HCT116 (cell line): Measurements from ENCODE around the gene DTX1. TPM values are rescaled to one million over a fixed set of nuclear protein-coding genes. Genes with fewer than 3 reads are reported as not detected.
A peak's percentile ranks its signal among the peaks of the same experiment; 100 is the strongest.

ENCODE experiments used
- ATAC-seq: fragments of 200-7000 bp; cut with Tn5 transposase; 2 replicates; pipeline ENCODE4 v1.9.1; 2020; ENCODE audit warnings: mild to moderate bottlenecking, moderate library complexity
- BruUV-seq: library from RNA; stranded (reverse); fragments of 400-500 nt; replicated peaks from 2 replicates; lab custom pipeline; 2021; lab: Mats Ljungman, UMichigan
- CTCF ChIA-PET: fragments of 300-600 bp; sonication (Branson Sonifier 250); formaldehyde crosslinking; loops from one replicate; lab custom pipeline; 2021; ENCODE audit warnings: antibody characterized with exemption; lab: Charles Lee
- POLR2A ChIA-PET: fragments of 300-600, 350-600 bp; sonication (Branson Sonifier 250); formaldehyde crosslinking; loops from one replicate; lab custom pipeline; 2021; ENCODE audit warnings: antibody characterized with exemption; lab: Charles Lee
- RAD21 ChIA-PET, 2 experiments: fragments of 300-600 bp; sonication (Branson Sonifier 250); formaldehyde crosslinking; loops; one replicate each; lab custom pipeline; 2023; ENCODE audit warnings: low total read pairs in 2 of 2; ENCODE audit not compliant: uncharacterized antibody in 2 of 2, unreplicated experiment in 2 of 2, low non-redundant PET in 1 of 2; lab: Charles Lee
- DNase-seq: peaks from one replicate; pipeline ENCODE4 v3.0.0-alpha.2; 2010; ENCODE audit warnings: low read depth, low spot score
- H2AFZ ChIP-seq: fragments of 200-600 bp; shearing (Covaris generic), sonication (generic); 2 replicates; pipeline ENCODE4 v1.6.1; 2017; ENCODE audit warnings: low read depth, mixed run types, mixed read lengths, antibody characterized with exemption, low read length; ENCODE audit not compliant: poor library complexity, severe bottlenecking
- H3K27ac ChIP-seq: 2 replicates; pipeline ENCODE4 v1.5.1; 2012; ENCODE audit warnings: low read depth, low read length
- H3K27me3 ChIP-seq: fragments of 200-600 bp; sonication (generic); 2 replicates; pipeline ENCODE4 v1.6.1; 2016; ENCODE audit warnings: mixed run types, low read length, mixed read lengths; ENCODE audit not compliant: insufficient read depth
- H3K36me3 ChIP-seq, 2 experiments: fragments of 200-500 bp in 1 of 2; fragments of 200-600 bp in 1 of 2; sonication (Bioruptor generic) in 1 of 2; sonication (generic) in 1 of 2; 2 replicates each; pipeline versions ENCODE4 v1.5.1 to v1.6.1; 2014 to 2016; ENCODE audit warnings: low read length in 2 of 2, inconsistent platforms in 1 of 2, mixed read lengths in 1 of 2, mixed run types in 1 of 2; ENCODE audit not compliant: insufficient read depth in 2 of 2, control insufficient read depth in 1 of 2
- H3K4me1 ChIP-seq, 2 experiments: fragments of 200-600 bp in 1 of 2; sonication (generic) in 1 of 2; 2 replicates each; pipeline versions ENCODE4 v1.5.1 to v1.6.1; 2012 to 2017; ENCODE audit warnings: low read length in 2 of 2, inconsistent platforms in 1 of 2, mild to moderate bottlenecking in 1 of 2, mixed read lengths in 1 of 2, mixed run types in 1 of 2, moderate library complexity in 1 of 2; ENCODE audit not compliant: insufficient read depth in 2 of 2, control insufficient read depth in 1 of 2
- H3K4me2 ChIP-seq: fragments of 200-600 bp; sonication (generic); 2 replicates; pipeline ENCODE4 v1.6.1; 2017; ENCODE audit warnings: mixed run types, low read length, mixed read lengths
- H3K4me3 ChIP-seq, 2 experiments: fragments of 200-600 bp in 1 of 2; sonication (generic) in 1 of 2; replicated peaks in 1 of 2; 2 replicates each; pipeline ENCODE4 v1.5.1; 2011 to 2016; ENCODE audit warnings: low read length in 2 of 2, control low read depth in 1 of 2, low read depth in 1 of 2, mild to moderate bottlenecking in 1 of 2, mixed read lengths in 1 of 2, mixed run types in 1 of 2
- H3K79me2 ChIP-seq: fragments of 200-600 bp; sonication (generic); 2 replicates; pipeline ENCODE4 v1.6.1; 2017; ENCODE audit warnings: mild to moderate bottlenecking, mixed run types, low read length, moderate library complexity, mixed read lengths; ENCODE audit not compliant: insufficient read depth
- H3K9ac ChIP-seq: fragments of 200-600 bp; sonication (generic); 2 replicates; pipeline ENCODE4 v1.6.1; 2016; ENCODE audit warnings: low read length, mixed read lengths
- H3K9me2 ChIP-seq: fragments of 200-600 bp; sonication (generic), shearing (Covaris generic); 2 replicates; pipeline ENCODE4 v1.6.1; 2017; ENCODE audit warnings: mixed run types, mild to moderate bottlenecking, moderate library complexity; ENCODE audit not compliant: insufficient read depth
- H3K9me3 ChIP-seq, 2 experiments: fragments of 200-500 bp in 1 of 2; fragments of 200-600 bp in 1 of 2; sonication (Bioruptor generic) in 1 of 2; sonication (generic) in 1 of 2; 2 replicates each; pipeline ENCODE4 v1.6.1; 2014 to 2017; ENCODE audit warnings: low read length in 2 of 2, mixed read lengths in 2 of 2, inconsistent platforms in 1 of 2, low read depth in 1 of 2, mild to moderate bottlenecking in 1 of 2, mixed run types in 1 of 2, moderate library complexity in 1 of 2; ENCODE audit not compliant: control insufficient read depth in 1 of 2, insufficient read depth in 1 of 2
- H4K20me1 ChIP-seq: fragments of 200-600 bp; sonication (generic), shearing (Covaris generic); 2 replicates; pipeline ENCODE4 v1.6.1; 2017; ENCODE audit warnings: mixed run types, mild to moderate bottlenecking, moderate library complexity; ENCODE audit not compliant: insufficient read depth
- CEBPB ChIP-seq: IDR thresholded peaks from 2 replicates; pipeline ENCODE4 v1.6.1; 2012; ENCODE audit warnings: low read depth
- CTCF ChIP-seq, 3 experiments: fragments of 200-600 bp in 1 of 3; sonication (generic) in 1 of 3; IDR thresholded peaks in 2 of 3; conservative IDR thresholded peaks in 1 of 3; 2 replicates each; pipeline ENCODE4 v1.5.1; 2012 to 2017; ENCODE audit warnings: low read depth in 2 of 3, low read length in 2 of 3, antibody characterized with exemption in 1 of 3, borderline replicate concordance in 1 of 3, control low read depth in 1 of 3, mild to moderate bottlenecking in 1 of 3, mixed read lengths in 1 of 3, mixed run types in 1 of 3, moderate library complexity in 1 of 3; ENCODE audit not compliant: insufficient read depth in 1 of 3
- ELF1 ChIP-seq: IDR thresholded peaks from 2 replicates; pipeline ENCODE4 v1.6.1; 2012; ENCODE audit warnings: low read depth, borderline replicate concordance
- MAX ChIP-seq: IDR thresholded peaks from 2 replicates; pipeline ENCODE4 v1.6.1; 2012
- RAD21 ChIP-seq: IDR thresholded peaks from 2 replicates; pipeline ENCODE4 v1.6.1; 2012; ENCODE audit warnings: low read depth, mild to moderate bottlenecking
- SP1 ChIP-seq: IDR thresholded peaks from 2 replicates; pipeline ENCODE4 v1.6.1; 2012; ENCODE audit warnings: low read depth
- SRF ChIP-seq: IDR thresholded peaks from 2 replicates; pipeline ENCODE4 v1.6.1; 2012; ENCODE audit warnings: low read depth
- YY1 ChIP-seq: IDR thresholded peaks from 2 replicates; pipeline ENCODE4 v1.6.1; 2011; ENCODE audit warnings: low read length, low read depth, moderate library complexity, mild to moderate bottlenecking; ENCODE audit not compliant: insufficient replicate concordance; ENCODE audit errors: extremely low read depth
- intact Hi-C: fragments of 100-400 bp; cut with micrococcal nuclease; formaldehyde crosslinking; loops from 2 replicates; pipeline ENCODE4 v1.10.0; 2022
- total RNA-seq: library from RNA; stranded (reverse); gene quantifications from one replicate; pipeline ENCODE4 v1.2.1, GENCODE V29; 2021; ENCODE audit not compliant: unreplicated experiment

Gene DTX1
- total RNA-seq, 1 experiment from 2014 or later = not detected

GRCh38 chr12:113049976-113050742 is 6.4 kb upstream of the DTX1 start:
- POLR2A ChIA-PET = no interaction called here
- Histone ChIP-seq H3K9ac (no peak overlapping the region), H3K4me1 (no peaks in the 10 kb centered on the region), H3K79me2 (no peaks in the 10 kb centered on the region), H4K20me1 (no peaks in the 10 kb centered on the region), H3K27ac (no peak overlapping the region), H3K4me3 (no peak overlapping the region), H3K4me2 (no peak overlapping the region), H2AFZ (no peak overlapping the region), H3K9me2 (no peaks in the 10 kb centered on the region), H3K36me3 (no peaks in the 10 kb centered on the region), H3K27me3 (peaks cover 14% of the 10 kb centered on the region; the same call in 1 of the 2 replicates), H3K9me3 (no peaks in the 10 kb centered on the region)
- intact Hi-C loops = no loop called here
- DNase-seq (peak; percentile 15), ATAC-seq (peak; percentile 73)
- TF ChIP-seq CTCF (IDR thresholded peaks at IDR 0.05 in 2 of 3, conservative IDR thresholded peaks at IDR 0.05 in 1 of 3; ENCODE audit: borderline replicate concordance in 1 of 3, insufficient read depth in 1 of 3, low read depth in 2 of 3, low read length in 2 of 3) (peak in 2 of 3 experiments; percentile 42 to 53; a peak in 4 of 6 replicates), MAX (no peak)
- RAD21 ChIA-PET = no interaction called here
- CTCF ChIA-PET = interaction anchor here (0.9 to 2.2 kb wide), 3 partner anchors 57 to 124 kb away, joined by 3 to 7 read pairs (median 4); partner anchors contain the start of gene CFAP73
- no TSS peak for BruUV-seq

GRCh38 chr12:113050795-113051194 is 5.7 kb upstream of the DTX1 start:
- Histone ChIP-seq H3K9ac (no peak overlapping the region), H4K20me1 (no peaks in the 10 kb centered on the region), H3K9me2 (no peaks in the 10 kb centered on the region), H3K36me3 (no peaks in the 10 kb centered on the region), H3K79me2 (no peaks in the 10 kb centered on the region), H3K27me3 (peaks cover 11% of the 10 kb centered on the region; the same call in 1 of the 2 replicates), H3K4me1 (no peaks in the 10 kb centered on the region), H3K4me3 (no peak overlapping the region), H3K27ac (no peak overlapping the region), H3K9me3 (no peaks in the 10 kb centered on the region), H3K4me2 (no peak overlapping the region), H2AFZ (no peak overlapping the region)
- DNase-seq (no peak), ATAC-seq (no peak)
- intact Hi-C loops = no loop called here
- ChIA-PET CTCF (interaction anchor here (1.0 to 1.7 kb wide), 2 partner anchors 48 to 58 kb away, joined by 4 read pairs; no protein-coding TSS in a partner anchor), POLR2A (no interaction called here), RAD21 (no interaction called here)
- TF ChIP-seq ELF1 = no peak
- TF ChIP-seq SRF = no peak
- no peak for TF ChIP-seq RAD21
- TF ChIP-seq CEBPB = no peak
- no peak for TF ChIP-seq SP1
- TF ChIP-seq YY1 = no peak
- TF ChIP-seq CTCF (IDR thresholded peaks at IDR 0.05 in 2 of 3, conservative IDR thresholded peaks at IDR 0.05 in 1 of 3; ENCODE audit: borderline replicate concordance in 1 of 3, insufficient read depth in 1 of 3, low read depth in 2 of 3, low read length in 2 of 3) = no peak
- BruUV-seq = no TSS peak
